A549 treated with DMSO at 1 μM for 4 hours (cell line): Measurements from ENCODE around the gene HES2. TPM values are rescaled to one million over a fixed set of nuclear protein-coding genes. Genes with fewer than 3 reads are reported as not detected.

Source experiments
- total RNA-seq: library from RNA; stranded (reverse); fragments of 200-300 nt; extraction: Qiagen RNA extraction; gene quantifications from 5 replicates; pipeline ENCODE4 v1.2.3, GENCODE V29; 2022; ENCODE audit warnings: low read depth

Gene HES2, protein sequence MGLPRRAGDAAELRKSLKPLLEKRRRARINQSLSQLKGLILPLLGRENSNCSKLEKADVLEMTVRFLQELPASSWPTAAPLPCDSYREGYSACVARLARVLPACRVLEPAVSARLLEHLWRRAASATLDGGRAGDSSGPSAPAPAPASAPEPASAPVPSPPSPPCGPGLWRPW
- total RNA-seq: 2.1 to 4.3 TPM (median 3.1 TPM) in 5 replicates

DNA sequence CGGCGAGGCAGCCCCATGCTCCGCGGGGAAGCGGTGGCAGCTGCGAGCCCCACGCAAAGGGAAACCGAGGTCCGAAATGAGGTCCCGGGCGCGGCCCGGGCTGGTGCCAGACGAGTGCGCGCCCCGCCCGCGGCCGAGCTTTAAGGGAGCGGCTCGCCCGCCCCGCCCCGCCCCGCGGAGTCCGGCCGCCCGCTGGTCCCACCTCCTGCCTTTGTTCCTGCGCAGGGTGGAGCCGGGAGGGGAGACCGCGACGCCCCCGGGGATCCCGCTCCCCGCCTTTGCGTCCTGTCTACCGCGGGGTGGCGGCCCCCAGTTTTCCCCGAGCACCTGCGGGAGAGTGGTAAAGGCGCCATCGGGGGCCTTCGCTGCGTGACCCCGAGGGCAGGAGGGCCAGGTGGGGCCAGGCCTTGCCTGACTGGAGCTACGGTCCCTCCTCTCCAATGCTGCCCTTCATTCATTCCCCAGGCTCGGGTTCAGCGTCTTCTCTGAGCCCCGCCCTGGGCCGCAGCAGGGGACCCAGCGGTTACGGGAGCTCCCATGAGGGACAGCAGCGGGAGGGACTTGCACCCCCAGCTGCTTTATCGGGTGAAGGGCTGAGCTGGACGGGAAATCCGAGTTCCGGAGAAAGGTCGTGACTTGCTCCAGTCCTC lies at the start of gene HES2:
Gene HES2 (minus strand): TSS at position 116 of the 650 bp plus-strand sequence. CDS start 99 bp downstream, at position 17.

DNA sequence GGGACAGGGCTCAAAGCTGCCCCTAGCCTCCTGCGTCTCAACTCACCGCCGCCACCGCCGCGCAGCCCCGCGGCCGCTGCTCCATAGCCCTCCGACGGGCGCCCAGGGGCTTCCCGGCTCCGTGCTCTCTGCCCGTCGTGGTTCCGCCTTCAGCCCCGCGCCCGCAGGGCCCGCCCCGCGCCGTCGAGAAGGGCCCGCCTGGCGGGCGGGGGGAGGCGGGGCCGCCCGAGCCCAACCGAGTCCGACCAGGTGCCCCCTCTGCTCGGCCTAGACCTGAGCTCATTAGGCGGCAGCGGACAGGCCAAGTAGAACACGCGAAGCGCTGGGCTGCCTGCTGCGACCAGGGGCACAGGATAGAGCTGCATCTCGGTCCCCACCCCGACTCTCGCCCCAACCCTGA lies 46.3 kb upstream of the HES2 start, which contains the start of gene TNFRSF25:
Gene TNFRSF25 (minus strand): TSS at position 151 of the 400 bp plus-strand sequence. CDS start 66 bp downstream, at position 85.

DNA sequence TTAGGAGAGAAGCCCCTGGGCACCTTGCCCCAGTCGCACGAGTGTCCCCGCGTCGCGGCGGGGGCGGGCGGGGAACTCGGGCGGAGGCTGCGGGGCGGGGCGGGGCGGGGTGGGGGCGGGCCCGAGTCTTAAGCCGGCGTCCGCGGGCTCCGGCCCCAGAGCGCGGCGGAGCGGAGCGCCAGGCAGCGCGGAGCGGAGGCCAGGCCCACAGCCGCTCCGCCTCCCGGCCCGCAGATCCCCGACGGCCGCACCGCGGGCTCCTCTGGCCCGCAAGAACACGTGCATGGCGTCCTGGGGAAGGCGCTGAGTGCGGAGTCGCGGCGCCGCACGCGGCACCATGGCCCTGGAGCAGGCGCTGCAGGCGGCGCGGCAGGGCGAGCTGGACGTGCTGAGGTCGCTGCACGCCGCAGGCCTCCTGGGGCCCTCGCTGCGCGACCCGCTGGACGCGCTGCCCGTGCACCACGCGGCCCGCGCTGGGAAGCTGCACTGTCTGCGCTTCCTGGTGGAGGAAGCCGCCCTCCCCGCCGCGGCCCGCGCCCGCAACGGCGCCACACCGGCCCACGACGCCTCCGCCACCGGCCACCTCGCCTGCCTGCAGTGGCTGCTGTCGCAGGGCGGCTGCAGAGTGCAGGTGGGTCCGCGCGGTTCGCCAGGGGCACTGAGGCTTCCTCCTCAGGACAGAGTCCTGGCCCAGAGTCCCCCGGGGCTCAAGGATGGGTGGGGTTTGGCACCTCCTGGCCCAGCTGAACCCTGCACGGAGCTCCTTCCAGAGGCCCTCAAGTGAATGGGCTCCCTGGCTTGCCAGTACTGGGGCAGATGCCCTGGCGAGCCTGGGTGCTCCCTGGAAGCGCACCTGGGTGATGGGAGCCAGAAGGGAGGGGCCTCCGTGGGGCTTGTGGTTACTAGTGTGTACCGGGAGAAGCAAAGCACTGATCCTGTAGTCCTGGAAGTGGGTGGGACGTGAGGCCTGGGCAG lies 5.2 kb upstream of the HES2 start, which contains the start of gene ESPN:
Gene ESPN (plus strand): TSS at position 158 of the 975 bp plus-strand sequence. CDS start 180 bp downstream, at position 338.

DNA sequence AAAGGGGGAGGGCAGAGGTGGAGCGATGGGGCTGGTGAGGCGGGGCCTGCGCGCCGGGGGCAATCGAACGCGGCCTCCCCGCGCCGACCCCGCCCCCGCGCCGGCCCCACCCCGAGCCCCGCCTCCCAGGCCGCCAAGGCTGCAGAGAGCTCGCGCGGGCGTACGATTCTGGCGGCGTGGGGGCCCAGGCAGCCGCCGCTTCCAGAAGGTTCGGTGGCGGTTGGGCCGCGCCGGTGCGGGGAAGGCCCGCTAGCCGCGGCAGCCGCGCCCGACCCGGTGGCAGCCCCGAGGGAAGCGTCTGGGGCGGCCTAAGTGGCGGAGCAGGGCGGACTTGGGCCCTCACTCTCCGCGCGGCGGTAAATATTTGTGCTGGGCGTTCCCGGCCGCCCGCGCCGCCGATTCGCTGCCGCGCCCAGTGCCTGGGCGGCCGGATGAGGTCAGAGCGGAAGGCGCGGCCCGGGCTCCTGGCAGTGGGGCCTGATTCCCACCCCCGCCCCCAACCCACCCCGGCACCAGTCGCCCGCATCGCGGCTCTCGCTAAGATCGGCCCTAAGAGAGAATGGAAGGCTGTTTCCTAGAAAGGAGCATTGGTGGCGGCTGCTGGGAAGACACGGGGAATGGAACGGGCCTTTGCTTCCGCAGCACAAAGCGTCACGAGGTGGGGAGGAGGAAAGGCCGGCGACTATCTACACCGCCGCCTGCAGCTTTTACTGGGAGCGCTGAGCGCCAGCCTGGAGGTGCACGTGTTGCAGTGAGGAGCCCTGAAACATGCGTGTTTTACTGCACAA lies 26.1 kb downstream of the HES2 start, which contains the start of gene ACOT7:
Gene ACOT7 (minus strand): TSS at position 368 of the 788 bp plus-strand sequence. CDS start 368 bp downstream, outside the sequence.

Other genes starting within 250 kb of the HES2 start
- 0.58 to 1.1 TPM (median 0.81 TPM) in 5 replicates for gene CHD5, start 239.6 kb downstream of the HES2 start, total RNA-seq
- gene RPL22, start 220.3 kb downstream of the HES2 start, total RNA-seq: 266 to 472 TPM (median 442 TPM) in 5 replicates
- gene RNF207, start 213.8 kb downstream of the HES2 start, total RNA-seq: 13.2 to 21.6 TPM (median 17.0 TPM) in 5 replicates
- gene ICMT, start 184.0 kb downstream of the HES2 start, total RNA-seq: 50.0 to 62.8 TPM (median 58.0 TPM) in 5 replicates
- gene HES3, start 175.7 kb downstream of the HES2 start, total RNA-seq: 0.15 TPM in 1 of 5 replicates, not detected in the others
- 0.99 to 1.4 TPM (median 1.2 TPM) in 5 replicates for gene GPR153, start 158.8 kb downstream of the HES2 start, total RNA-seq
- 56.2 to 75.5 TPM (median 71.0 TPM) in 5 replicates for gene ACOT7, start 26.2 kb downstream of the HES2 start, total RNA-seq
- 0.37 to 0.79 TPM (median 0.58 TPM) in 4 of 5 replicates, not detected in the other for gene ESPN, start 4.9 kb upstream of the HES2 start, total RNA-seq
- 2.9 to 3.9 TPM (median 3.7 TPM) in 5 replicates for gene TNFRSF25, start 46.3 kb upstream of the HES2 start, total RNA-seq
- 2.4 to 4.1 TPM (median 3.9 TPM) in 5 replicates for gene PLEKHG5, start 71.7 kb upstream of the HES2 start, total RNA-seq
- gene NOL9, start 134.6 kb upstream of the HES2 start, total RNA-seq: 3.8 to 6.0 TPM (median 5.4 TPM) in 5 replicates
- gene TAS1R1, start 135.4 kb upstream of the HES2 start, total RNA-seq: not detected in 5 replicates
- 12.2 to 16.4 TPM (median 13.7 TPM) in 5 replicates for gene ZBTB48, start 160.1 kb upstream of the HES2 start, total RNA-seq
- 25.1 to 37.1 TPM (median 27.9 TPM) in 5 replicates for gene KLHL21, start 182.9 kb upstream of the HES2 start, total RNA-seq
- gene PHF13, start 193.8 kb upstream of the HES2 start, total RNA-seq: 8.4 to 11.6 TPM (median 10.4 TPM) in 5 replicates
- gene THAP3, start 204.9 kb upstream of the HES2 start, total RNA-seq: 14.5 to 19.5 TPM (median 19.1 TPM) in 5 replicates